ENCODE results near the gene ADISSP.

ADISSP gene

GRCh38 chr20:3777716-3778629, 10.4 kb upstream of the ADISSP start:
- H3K4me3 ChIP-seq (ENCODE audit: low read depth, low read length) = no peak overlapping the region; the same call in 1 of the 2 replicates
- no peak for TF ChIP-seq CTCF (IDR thresholded peaks at IDR 0.05; ENCODE audit: insufficient read depth, low read depth, low read length, missing control alignments)
- DNase-seq (ENCODE audit: low read depth) = no peak

DNA sequence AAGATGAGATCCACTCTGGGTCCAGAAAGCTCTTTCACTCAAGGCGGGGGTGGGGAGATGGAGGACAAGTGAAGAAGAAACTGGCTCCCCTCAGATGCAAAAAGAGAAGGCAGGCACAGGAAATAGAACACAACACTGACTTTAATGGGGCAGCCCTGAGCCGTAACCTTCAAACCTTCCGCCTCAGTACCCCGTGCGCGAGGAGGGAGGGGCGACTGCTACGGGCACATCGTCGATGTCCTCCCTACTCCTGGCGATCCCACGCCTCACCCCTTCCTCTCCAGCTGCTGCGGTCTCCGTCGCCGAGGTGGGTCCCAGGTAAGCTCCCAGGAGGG, 9.8 kb upstream of the ADISSP start:
- no peak for TF ChIP-seq CTCF (IDR thresholded peaks at IDR 0.05; ENCODE audit: insufficient read depth, low read depth, low read length, missing control alignments)
- no peak for DNase-seq (ENCODE audit: low read depth)
- H3K4me3 ChIP-seq (ENCODE audit: low read depth, low read length) = no peak overlapping the region

DNA sequence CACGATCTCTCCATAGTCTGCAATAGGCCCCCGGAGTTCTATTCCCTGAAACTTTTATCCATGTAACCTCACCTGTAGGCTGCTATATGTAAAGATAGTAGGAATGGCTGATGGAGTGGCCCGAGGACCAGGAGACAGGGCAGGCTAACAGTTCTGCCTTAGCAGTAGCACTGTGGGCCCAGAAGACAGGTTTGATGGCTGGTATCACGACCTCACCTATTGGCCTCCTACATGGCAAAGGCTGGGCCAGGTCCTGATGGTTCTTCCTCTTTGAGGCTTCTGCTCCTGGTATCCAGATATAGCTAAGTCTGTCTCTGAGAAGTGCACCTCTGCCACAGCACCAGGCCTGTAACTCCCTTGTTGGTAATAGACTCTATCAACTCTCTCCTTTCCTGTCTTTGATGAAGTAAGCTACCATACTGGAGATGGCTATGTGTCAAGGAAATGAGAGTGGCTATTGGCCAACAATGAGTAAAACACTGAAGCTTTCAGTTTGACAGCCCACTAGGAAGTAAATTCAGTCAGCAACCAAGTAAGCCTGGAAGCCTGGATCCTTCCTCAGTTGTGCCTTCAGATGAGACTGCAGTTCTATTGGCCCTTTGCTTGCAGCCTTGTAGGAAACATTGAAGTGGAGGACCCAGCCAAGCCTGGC, 8.0 kb upstream of the ADISSP start:
- TF ChIP-seq CTCF (IDR thresholded peaks at IDR 0.05; ENCODE audit: insufficient read depth, low read depth, low read length, missing control alignments) = no peak
- DNase-seq (ENCODE audit: low read depth) = no peak
- no peak overlapping the region for H3K4me3 ChIP-seq (ENCODE audit: low read depth, low read length)

- no peak for DNase-seq (ENCODE audit: low read depth)
- TF ChIP-seq CTCF (IDR thresholded peaks at IDR 0.05; ENCODE audit: insufficient read depth, low read depth, low read length, missing control alignments) = no peak
Observed at GRCh38 chr20:3771552-3772058, 4.1 kb upstream of the ADISSP start.

DNA sequence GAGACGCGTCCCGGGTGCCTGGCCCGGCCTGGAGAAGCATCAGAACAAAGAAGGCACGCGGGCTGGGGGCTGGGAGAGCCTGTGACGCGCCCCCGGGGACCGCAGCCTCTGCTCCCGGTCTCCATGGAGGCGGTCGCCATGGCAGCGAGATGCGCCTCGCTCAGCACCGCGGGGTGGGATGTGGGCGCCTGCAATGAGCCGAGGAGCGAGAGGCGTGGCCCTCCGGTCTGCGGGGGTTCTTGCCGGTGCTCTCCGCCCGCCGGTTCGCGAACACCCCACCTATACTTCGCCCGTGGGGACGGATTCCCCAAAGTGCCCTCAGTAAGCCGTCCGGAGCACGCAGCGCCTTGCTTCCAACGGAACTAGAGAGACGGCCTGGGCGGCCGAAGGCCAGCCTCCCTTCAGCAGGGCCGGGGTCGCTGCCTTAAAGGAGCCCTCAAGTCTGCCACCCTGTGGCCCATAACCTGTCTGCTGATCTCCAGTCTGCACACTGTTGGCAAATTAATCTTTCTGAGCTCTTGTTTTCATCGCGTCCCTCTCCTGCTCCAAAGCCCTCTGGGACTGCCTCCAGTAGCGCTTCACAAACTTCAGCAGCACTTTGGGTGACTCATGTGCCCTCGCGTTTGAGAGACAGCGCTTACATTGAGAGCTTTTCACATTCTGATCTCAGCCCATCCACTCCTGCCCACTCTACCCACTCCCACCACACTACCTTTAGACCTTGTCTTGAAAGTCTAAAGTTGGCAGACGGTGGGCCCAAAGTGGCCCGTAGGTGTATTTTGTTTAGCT, 983 bp upstream of the ADISSP start:
- peak; percentile 62 for TF ChIP-seq CTCF (IDR thresholded peaks at IDR 0.05; ENCODE audit: insufficient read depth, low read depth, low read length, missing control alignments)
- peak overlapping the region; percentile 97 for H3K4me3 ChIP-seq (ENCODE audit: low read depth, low read length)
- DNase-seq (ENCODE audit: low read depth) = peak; percentile 80

More at GRCh38 chr20:3771552-3772058, 4.1 kb upstream of the ADISSP start:
- H3K4me3 ChIP-seq (ENCODE audit: low read depth, low read length) = no peak overlapping the region

DNA sequence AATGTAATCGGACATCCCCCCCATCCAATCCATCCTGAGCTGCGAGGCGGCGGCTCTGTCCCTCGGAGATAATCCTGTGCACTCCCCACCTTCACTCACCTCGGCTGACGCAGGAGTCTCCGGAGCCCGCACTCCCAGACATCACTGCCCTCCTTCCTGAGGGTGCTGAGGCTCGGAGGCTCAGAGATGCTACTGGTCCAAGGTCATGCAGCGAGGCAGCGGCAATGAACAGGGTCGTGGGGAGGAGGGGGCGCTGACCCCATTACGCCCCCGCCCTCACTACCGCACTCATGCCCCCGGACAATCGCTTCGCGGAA, 485 bp downstream of the ADISSP start:
- DNase-seq (ENCODE audit: low read depth) = no peak
- TF ChIP-seq CTCF (IDR thresholded peaks at IDR 0.05; ENCODE audit: insufficient read depth, low read depth, low read length, missing control alignments) = no peak
- H3K4me3 ChIP-seq (ENCODE audit: low read depth, low read length) = peak overlapping the region; percentile 97
